Activated naive CD4-positive, alpha-beta T cell treated with anti-CD3 and anti-CD28 coated beads for 36 hours (primary cell): Measurements from ENCODE around the gene OPRL1. TPM values are rescaled to one million over a fixed set of nuclear protein-coding genes. Genes with fewer than 3 reads are reported as not detected.
A peak's percentile ranks its signal among the peaks of the same experiment; 100 is the strongest.

Experiments
- CTCF ChIA-PET: fragments of 350-600 bp; sonication (Branson Sonifier 250); formaldehyde crosslinking; loops from one replicate; lab custom pipeline; 2021; ENCODE audit warnings: antibody characterized with exemption; lab: Charles Lee
- DNase-seq: peaks from one replicate; pipeline ENCODE4 v3.0.0-alpha.2; 2020
- H3K27ac Mint-ChIP-seq: one replicate; pipeline ENCODE4 v1.8.0; 2021; ENCODE audit warnings: mild to moderate bottlenecking, mixed read lengths
- H3K27me3 Mint-ChIP-seq: one replicate; pipeline ENCODE4 v1.8.0; 2021; ENCODE audit warnings: low read depth, mixed read lengths
- H3K36me3 Mint-ChIP-seq: one replicate; pipeline ENCODE4 v1.8.0; 2021; ENCODE audit warnings: low read depth, mixed read lengths
- H3K4me1 Mint-ChIP-seq: one replicate; pipeline ENCODE4 v1.8.0; 2021; ENCODE audit warnings: low read depth, mixed read lengths
- H3K4me3 Mint-ChIP-seq: one replicate; pipeline ENCODE4 v1.8.0; 2021; ENCODE audit warnings: mild to moderate bottlenecking, moderate library complexity, mixed read lengths
- H3K9me3 Mint-ChIP-seq: one replicate; pipeline ENCODE4 v1.8.0; 2021; ENCODE audit warnings: mixed read lengths
- intact Hi-C: fragments of 100-400 bp; cut with micrococcal nuclease; formaldehyde crosslinking; loops from one replicate; pipeline ENCODE4 v1.15.1; 2023
- total RNA-seq, 2 experiments: library from RNA; stranded (reverse); gene quantifications; one replicate each; pipeline ENCODE4 v1.2.3, GENCODE V29; 2021

The OPRL1 gene
- total RNA-seq: under 1 TPM; 0.45 to 0.47 TPM

DNA sequence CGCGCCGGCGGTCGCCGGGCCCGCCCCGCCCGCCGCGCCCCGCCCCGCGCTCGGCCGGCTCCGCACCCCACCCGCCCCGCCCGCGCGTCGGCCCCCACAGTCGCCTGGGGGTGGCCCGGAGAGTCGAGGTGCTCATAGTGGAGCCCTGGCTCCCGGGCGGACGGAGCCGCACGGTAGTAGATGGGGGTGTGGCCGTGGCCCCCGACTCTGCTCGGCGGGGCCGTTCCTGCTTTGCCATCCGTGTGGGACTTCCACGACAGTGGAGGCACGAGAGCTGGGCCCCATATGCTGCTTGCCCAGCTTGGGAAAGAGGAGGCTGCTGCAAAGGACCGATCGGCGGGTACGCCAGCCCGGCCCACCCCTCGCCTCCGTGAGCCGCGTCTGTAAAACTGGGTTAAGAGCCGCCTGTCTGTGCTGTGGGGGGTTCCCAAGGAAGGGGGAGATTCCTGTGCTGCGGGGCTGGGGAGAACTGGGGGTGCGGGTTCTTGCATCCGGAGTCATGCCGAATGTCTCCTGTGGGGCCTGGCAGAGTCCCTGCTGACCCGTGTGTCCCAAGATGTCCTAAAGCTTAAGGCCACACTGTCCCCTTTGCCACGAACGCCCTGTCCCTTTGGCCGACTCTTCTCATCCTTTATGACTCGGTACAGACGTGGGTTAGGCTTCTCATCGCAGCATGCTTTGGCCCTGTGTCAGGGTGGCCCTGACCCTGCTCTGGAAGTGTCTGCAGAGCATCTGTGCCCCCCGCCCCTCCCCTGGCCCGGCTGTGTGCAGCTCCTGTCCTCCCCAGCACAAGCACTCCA, at the start of gene OPRL1:
Gene OPRL1 (plus strand): TSS at position 70 of the 800 bp plus-strand sequence. CDS start 12,639 bp downstream, outside the sequence.
- H3K9me3 Mint-ChIP-seq: no peaks in the 10 kb centered on the region
- CTCF ChIA-PET: interaction anchor here (1.0 kb wide), 2 partner anchors 22 to 40 kb away, joined by 4 read pairs; no protein-coding TSS in a partner anchor
- peak within 1 kb of the TSS; percentile 82 for H3K27ac Mint-ChIP-seq
- intact Hi-C loops: loop anchor here (5.0 kb wide), 1 partner anchor 177 kb away; the partner anchor contains the start of gene PCMTD2
- no peak for DNase-seq
- H3K27me3 Mint-ChIP-seq: peaks cover 7% of the 10 kb centered on the region
- peaks cover 38% of the 10 kb centered on the region for H3K4me1 Mint-ChIP-seq
- H3K4me3 Mint-ChIP-seq: peak within 1 kb of the TSS; percentile 87
- H3K36me3 Mint-ChIP-seq: peaks cover 2% of the 10 kb centered on the region

DNA sequence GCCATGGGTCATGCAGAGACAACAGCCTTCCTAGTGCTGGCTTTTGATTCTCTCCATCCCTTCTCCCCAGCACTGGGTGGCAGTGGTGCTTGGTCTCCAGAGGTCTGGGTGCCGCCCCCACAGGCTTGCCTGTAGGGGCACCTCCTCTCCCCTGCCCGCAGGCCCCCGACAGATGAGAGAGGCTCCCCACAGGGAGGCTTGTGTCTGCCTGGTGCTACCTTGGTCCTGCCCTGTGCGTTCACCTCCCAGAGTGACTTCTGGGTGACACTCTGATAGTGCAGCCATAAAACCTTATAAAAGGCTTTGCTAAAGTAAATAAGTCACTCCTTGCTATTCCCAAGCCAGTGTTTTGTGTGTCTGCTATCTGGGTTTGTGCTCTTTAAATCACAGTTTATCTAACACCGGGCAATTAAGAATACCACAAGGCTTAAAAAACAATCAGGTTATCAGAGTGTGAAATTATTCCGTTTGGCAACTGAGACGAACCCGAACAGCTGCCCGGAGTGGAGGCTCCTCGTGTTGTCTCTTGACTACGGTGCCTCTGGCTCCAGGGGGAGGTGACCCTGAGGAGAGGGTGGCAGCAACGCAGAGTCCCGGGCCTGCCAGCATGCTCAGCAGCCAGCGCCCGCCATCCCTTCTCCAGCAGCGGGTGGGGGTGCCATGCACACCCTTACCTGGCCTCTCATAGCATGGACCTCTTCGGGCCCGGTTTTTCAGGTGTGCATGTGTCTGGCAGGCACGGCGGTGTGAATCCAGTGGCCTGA, 49.3 kb upstream of the OPRL1 start:
- CTCF ChIA-PET: no interaction called here

DNA sequence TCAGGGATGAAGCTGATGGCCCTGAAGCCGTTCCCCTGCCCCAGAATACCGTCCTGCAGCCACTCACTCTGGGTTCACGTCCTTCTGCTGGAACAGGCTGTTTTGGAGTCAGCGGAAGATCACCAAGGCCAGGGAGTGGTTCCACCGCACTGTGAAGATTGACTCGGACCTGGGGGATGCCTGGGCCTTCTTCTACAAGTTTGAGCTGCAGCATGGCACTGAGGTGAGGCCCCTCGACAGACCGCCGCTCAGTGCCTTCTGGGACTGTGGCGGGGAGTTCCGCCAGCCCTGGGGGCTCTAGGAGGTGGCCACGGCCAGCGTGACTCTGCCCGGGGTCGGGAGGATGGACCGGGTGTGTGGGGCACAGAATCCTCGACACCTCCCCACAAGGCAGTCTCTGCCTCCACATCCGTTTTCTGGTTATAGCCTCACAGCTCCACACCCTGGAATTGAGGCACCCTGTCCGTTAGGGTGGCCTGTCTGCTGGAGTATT, 48.0 kb upstream of the OPRL1 start:
- no peak for DNase-seq
- peaks cover 27% of the 10 kb centered on the region for H3K4me1 Mint-ChIP-seq
- no peaks in the 10 kb centered on the region for H3K27me3 Mint-ChIP-seq
- intact Hi-C loops: no loop called here
- H3K27ac Mint-ChIP-seq: no peak overlapping the region
- CTCF ChIA-PET: interaction anchor here (0.7 kb wide), 1 partner anchor 615 kb away, joined by 3 read pairs; no protein-coding TSS in a partner anchor
- peaks cover 16% of the 10 kb centered on the region for H3K36me3 Mint-ChIP-seq
- H3K4me3 Mint-ChIP-seq: no peak overlapping the region
- H3K9me3 Mint-ChIP-seq: no peaks in the 10 kb centered on the region

More for the DNA sequence above, 49.3 kb upstream of the OPRL1 start:
- Mint-ChIP-seq H3K36me3 (peaks cover 18% of the 10 kb centered on the region), H3K4me3 (no peak overlapping the region), H3K9me3 (no peaks in the 10 kb centered on the region), H3K27ac (no peak overlapping the region), H3K4me1 (peaks cover 16% of the 10 kb centered on the region), H3K27me3 (no peaks in the 10 kb centered on the region)
- intact Hi-C loops: no loop called here
- no peak for DNase-seq

DNA sequence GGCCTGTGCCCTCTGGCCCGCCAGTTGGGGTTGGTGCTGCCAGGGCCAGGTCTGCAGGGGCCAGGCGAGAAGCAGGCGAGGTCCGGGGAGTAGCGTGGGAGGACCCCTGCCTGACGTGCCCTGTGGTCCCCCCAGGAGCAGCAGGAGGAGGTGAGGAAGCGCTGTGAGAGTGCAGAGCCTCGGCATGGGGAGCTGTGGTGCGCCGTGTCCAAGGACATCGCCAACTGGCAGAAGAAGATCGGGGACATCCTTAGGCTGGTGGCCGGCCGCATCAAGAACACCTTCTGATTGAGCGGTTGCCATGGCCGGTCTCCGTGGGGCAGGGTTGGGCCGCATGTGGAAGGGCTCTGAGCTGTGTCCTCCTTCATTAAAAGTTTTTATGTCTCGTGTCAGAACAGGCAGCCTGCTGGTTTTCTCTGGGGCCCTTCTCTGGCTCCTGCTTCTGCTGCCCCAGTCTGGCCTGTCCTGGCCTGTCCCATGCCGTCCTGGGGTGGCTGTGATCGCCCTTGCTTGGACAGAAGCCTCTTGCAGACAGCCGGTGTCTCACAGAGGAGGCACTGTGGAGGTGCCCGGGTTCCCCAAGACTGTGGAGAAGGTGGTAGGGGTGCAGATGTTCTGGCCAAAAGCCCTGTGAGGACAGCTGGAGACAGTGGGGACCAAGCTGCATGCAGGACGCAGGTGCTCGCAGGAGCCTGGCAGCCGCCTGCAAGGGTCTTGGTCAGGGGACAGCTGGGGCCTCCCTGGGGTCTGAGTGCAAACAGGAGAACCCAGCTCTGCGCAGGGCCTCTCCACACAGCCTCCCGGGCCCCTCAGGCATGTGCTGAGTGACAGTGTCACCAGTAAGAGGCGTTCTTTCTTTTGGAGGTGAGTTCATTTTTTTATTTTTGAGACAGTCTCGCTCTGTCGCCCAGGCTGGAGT, 46.9 kb upstream of the OPRL1 start:
- Mint-ChIP-seq H3K27ac (no peak overlapping the region), H3K36me3 (peaks cover 10% of the 10 kb centered on the region), H3K4me3 (no peak overlapping the region), H3K4me1 (peaks cover 33% of the 10 kb centered on the region), H3K27me3 (peaks cover 2% of the 10 kb centered on the region), H3K9me3 (no peaks in the 10 kb centered on the region)
- intact Hi-C loops: no loop called here
- CTCF ChIA-PET: interaction anchor here (0.6 to 1.1 kb wide), 2 partner anchors 10 to 24 kb away, joined by 3 to 4 read pairs; no protein-coding TSS in a partner anchor
- no peak for DNase-seq

DNA sequence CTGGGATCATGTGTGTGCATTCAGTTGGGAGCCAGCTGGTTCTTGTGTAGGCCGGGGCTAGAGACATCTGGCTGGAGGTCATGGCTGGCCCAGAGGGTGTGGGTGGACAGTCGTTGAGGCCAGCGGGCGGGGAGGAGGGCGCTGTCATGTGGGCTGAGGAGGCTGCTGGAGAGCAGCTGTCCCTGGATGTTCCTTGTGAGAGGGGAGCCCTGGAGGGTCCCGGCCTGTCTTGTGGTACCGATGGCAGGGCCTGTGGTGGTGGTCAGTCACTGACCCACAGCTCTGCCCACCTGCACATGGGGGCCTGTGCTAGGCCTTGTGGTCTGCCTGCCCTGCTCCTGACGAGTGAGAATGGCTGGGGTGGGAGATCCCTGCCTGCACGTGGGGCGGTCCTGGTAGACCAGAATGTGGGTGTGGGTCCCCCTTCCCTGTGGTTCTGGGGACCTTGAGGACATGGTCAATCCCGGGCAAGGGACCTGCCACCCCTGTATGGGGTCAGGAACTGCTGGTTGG, 45.8 kb upstream of the OPRL1 start:
- CTCF ChIA-PET: interaction anchor here (1.1 kb wide), 1 partner anchor 23 kb away, joined by 3 read pairs; no protein-coding TSS in a partner anchor
- intact Hi-C loops: no loop called here
- H3K4me1 Mint-ChIP-seq: peaks cover 34% of the 10 kb centered on the region
- peaks cover 9% of the 10 kb centered on the region for H3K36me3 Mint-ChIP-seq
- H3K27ac Mint-ChIP-seq: peak overlapping the region; percentile 46
- H3K4me3 Mint-ChIP-seq: no peak overlapping the region
- H3K27me3 Mint-ChIP-seq: peaks cover 2% of the 10 kb centered on the region
- DNase-seq: no peak
- no peaks in the 10 kb centered on the region for H3K9me3 Mint-ChIP-seq

DNA sequence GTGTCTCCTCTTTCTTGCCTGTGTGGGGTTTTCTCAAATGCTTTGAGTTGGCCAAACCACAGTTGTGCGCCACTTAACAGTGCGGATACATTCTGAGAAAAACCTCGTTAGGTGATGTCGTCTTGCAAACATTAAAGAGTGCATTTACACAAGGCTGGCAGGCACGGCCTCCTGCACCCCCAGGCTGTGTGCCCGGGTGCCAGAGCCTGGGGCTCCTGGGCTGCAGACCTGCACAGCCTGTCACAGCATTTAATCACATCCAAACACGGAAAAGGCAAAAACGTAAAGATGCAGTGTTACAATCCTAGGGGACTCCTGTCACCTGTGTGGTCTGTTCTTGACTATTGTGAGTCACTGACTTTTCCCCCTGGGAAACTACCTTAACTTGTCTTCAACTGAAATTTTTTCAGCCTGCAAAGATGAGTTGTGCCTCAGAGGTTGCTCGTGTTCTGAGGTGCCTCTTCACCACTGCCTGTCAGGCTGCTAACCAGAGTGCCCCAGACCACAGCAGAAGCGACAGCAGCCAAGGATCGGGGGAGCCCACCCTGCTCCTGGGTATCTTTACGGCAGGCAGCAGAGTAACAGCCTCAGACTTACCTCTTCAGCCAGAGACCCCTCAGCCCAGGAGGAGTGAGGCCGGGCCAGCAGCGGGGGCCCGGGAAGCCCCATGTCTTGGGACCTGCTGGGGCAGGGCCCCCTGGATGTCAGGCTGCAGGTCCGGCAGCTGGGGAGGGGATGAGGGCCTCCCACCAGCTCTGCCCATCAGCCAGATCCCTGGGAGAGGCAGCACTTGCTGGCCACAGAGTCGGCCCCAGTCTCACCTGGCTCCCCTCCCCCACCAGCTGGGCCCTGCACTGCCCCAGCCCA, 44.6 kb upstream of the OPRL1 start:
- peak overlapping the region; percentile 88 for H3K27ac Mint-ChIP-seq
- H3K9me3 Mint-ChIP-seq: no peaks in the 10 kb centered on the region
- H3K27me3 Mint-ChIP-seq: peaks cover 2% of the 10 kb centered on the region
- intact Hi-C loops: loop anchor here (5.0 kb wide), 1 partner anchor 128 kb away; no protein-coding TSS in a partner anchor
- H3K4me1 Mint-ChIP-seq: peaks cover 46% of the 10 kb centered on the region
- CTCF ChIA-PET: interaction anchor here (0.7 to 1.5 kb wide), 2 partner anchors 19 to 398 kb away, joined by 3 to 4 read pairs; no protein-coding TSS in a partner anchor
- H3K4me3 Mint-ChIP-seq: no peak overlapping the region
- DNase-seq: peak; percentile 61
- peaks cover 4% of the 10 kb centered on the region for H3K36me3 Mint-ChIP-seq

DNA sequence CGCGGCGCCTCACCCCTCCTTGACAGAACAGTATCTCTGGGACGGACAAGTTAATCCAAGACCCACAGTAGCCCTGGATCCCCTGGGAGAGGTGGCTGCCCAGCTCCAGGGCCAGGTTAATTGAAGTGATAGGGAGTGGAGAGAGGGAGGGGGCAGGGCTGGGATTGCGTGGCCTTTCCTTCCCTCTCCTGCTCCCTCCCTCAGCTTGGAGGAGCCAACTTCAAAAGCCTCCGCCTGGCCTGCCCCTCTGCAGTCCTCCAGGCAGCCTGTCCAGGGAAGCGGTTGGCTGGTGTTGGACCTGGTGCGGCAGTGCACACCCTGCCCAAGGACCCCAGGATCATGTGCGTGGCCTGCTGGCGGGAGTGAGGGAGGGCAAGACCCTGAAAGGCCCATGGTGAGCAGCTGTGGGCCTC, 43.9 kb upstream of the OPRL1 start, which contains the start of gene C20orf204:
Gene C20orf204 (plus strand): TSS at position 250 of the 413 bp plus-strand sequence. CDS start 142 bp downstream, at position 392.
- Mint-ChIP-seq H3K27ac (peak within 1 kb of the TSS; percentile 88), H3K27me3 (peaks cover 2% of the 10 kb centered on the region), H3K4me1 (peaks cover 48% of the 10 kb centered on the region), H3K36me3 (peaks cover 2% of the 10 kb centered on the region), H3K4me3 (peak within 1 kb of the TSS; percentile 4), H3K9me3 (no peaks in the 10 kb centered on the region)
- CTCF ChIA-PET: interaction anchor here (0.7 to 1.5 kb wide), 3 partner anchors 13 to 398 kb away, joined by 3 to 4 read pairs (median 4); no protein-coding TSS in a partner anchor
- intact Hi-C loops: loop anchor here (5.0 kb wide), 1 partner anchor 129 kb away; no protein-coding TSS in a partner anchor
- DNase-seq: no peak

DNA sequence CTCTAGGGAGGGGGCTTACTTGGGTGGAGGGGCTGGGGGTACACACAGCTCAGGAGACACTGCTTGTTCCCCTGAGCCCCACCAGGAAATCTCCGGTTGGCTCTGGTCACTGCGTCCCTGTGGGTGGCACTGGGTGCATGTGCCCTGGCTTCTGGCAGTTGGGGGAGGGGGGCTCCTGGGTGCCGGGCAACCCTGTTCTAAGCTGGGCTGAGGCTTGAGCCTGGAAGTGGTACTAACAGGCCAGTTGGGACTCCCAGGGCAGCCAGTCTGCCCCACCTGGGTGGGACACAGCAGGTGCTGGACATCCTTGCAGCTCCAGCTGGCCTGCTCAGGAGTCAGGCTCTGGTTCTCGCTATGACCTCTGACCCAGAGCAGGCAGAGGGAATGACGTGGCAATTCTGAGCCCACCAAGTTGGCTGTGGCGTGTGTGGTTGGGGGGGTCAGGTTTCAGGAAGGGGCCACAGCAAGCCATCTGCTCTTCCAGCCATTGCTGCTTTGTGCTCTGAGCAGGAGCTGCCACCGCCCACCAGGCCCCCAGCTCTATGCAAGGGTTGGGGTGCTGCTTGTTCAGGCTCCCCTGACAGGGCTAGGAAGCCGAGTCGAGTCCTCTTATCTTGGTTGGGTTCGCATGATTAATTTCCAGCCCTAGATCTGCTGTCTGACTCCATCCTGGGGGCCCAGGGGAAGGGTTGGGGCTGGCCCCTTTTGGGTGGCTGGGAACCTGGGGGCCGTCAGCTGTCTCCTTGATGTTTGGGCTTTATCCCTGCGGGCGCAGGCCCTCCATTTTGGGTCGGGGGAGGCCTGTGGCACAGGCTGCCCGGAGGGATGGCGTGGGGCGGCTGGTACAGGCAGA, 43.3 kb upstream of the OPRL1 start:
- H3K4me3 Mint-ChIP-seq: peak overlapping the region; percentile 4
- CTCF ChIA-PET: interaction anchor here (0.7 to 5.3 kb wide), 6 partner anchors 13 to 399 kb away, joined by 3 to 39 read pairs (median 4); partner anchors contain the start of genes PRPF6 and SAMD10
- H3K9me3 Mint-ChIP-seq: no peaks in the 10 kb centered on the region
- H3K27me3 Mint-ChIP-seq: peaks cover 2% of the 10 kb centered on the region
- H3K36me3 Mint-ChIP-seq: peaks cover 2% of the 10 kb centered on the region
- H3K27ac Mint-ChIP-seq: no peak overlapping the region
- intact Hi-C loops: loop anchor here (5.0 kb wide), 1 partner anchor 129 kb away; no protein-coding TSS in a partner anchor
- H3K4me1 Mint-ChIP-seq: peaks cover 52% of the 10 kb centered on the region
- peak; percentile 38 for DNase-seq

DNA sequence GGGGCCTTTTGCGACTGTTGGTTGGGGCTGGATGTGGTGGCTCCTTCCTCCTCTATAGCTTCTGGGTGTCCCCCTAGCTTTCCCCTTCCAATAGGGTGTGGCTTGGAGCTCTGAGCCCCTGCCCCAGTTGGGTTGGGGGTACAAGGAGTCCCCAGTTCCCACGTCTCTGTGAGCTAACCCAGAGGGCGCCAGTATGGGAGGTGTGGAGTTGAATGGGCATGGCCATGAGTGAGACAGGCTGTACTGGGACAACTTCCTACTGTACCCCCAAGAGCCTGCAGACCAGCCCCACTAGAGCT, 42.7 kb upstream of the OPRL1 start:
- Mint-ChIP-seq H3K27ac (no peak overlapping the region), H3K4me1 (peaks cover 53% of the 10 kb centered on the region)

More for the DNA sequence above, 42.7 kb upstream of the OPRL1 start:
- Mint-ChIP-seq H3K36me3 (peaks cover 2% of the 10 kb centered on the region), H3K27me3 (peaks cover 2% of the 10 kb centered on the region), H3K4me3 (no peak overlapping the region), H3K9me3 (no peaks in the 10 kb centered on the region)
- no peak for DNase-seq
- CTCF ChIA-PET: interaction anchor here (0.7 to 5.3 kb wide), 4 partner anchors 14 to 84 kb away, joined by 3 to 39 read pairs (median 18); partner anchors contain the start of genes PRPF6 and SAMD10
- intact Hi-C loops: loop anchor here (5.0 kb wide), 1 partner anchor 130 kb away; no protein-coding TSS in a partner anchor
